Nephron progenitor cell (in vitro differentiated cells): Measurements from ENCODE around the gene TMEM225.

ENCODE experiments used
- DNase-seq: peaks from one replicate; pipeline ENCODE4 v3.0.0; 2021
- H3K27ac Mint-ChIP-seq: 2 replicates; pipeline ENCODE4 v1.8.0; 2021; ENCODE audit warnings: mild to moderate bottlenecking, moderate library complexity, mixed read lengths
- H3K27me3 Mint-ChIP-seq: 2 replicates; pipeline ENCODE4 v1.8.0; 2021; ENCODE audit warnings: mild to moderate bottlenecking, low read depth, mixed read lengths; ENCODE audit not compliant: poor library complexity
- H3K36me3 Mint-ChIP-seq: 2 replicates; pipeline ENCODE4 v1.8.0; 2021; ENCODE audit warnings: low read depth, mixed read lengths
- H3K4me1 Mint-ChIP-seq: 2 replicates; pipeline ENCODE4 v1.8.0; 2021; ENCODE audit warnings: mixed read lengths
- H3K4me3 Mint-ChIP-seq: 2 replicates; pipeline ENCODE4 v1.8.0; 2021; ENCODE audit warnings: mild to moderate bottlenecking, moderate library complexity, mixed read lengths
- H3K9me3 Mint-ChIP-seq: 2 replicates; pipeline ENCODE4 v1.8.0; 2021; ENCODE audit warnings: mild to moderate bottlenecking, moderate library complexity, mixed read lengths
- CTCF ChIP-seq: fragments of 200-600 bp; sonication (generic); IDR thresholded peaks from 2 replicates; pipeline ENCODE4 v1.5.0; 2021; ENCODE audit warnings: antibody characterized with exemption

Gene TMEM225

DNA sequence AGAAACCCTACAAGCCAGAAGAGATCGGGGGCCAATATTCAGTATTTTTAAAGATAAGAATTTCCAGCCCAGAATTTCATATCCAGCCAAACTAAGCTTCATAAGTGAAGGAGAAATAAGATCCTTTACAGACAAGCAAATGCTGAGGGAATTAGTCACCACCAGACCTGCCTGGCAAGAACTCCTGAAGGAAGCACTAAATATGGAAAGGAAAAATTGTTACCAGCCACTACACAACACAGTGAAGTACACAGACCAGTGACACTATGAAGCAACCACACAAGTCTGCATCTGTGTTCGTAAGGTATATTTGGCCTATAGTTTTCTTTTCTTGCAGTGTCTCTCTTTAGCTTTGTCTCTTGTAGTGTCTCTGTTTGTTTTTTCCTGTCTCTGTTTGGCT is 29.0 kb downstream of the TMEM225 start:
- H3K9me3 Mint-ChIP-seq: peaks cover 16% of the 10 kb centered on the region
- no peaks in the 10 kb centered on the region for H3K36me3 Mint-ChIP-seq
- no peaks in the 10 kb centered on the region for H3K4me1 Mint-ChIP-seq
- no peak overlapping the region for H3K4me3 Mint-ChIP-seq
- no peak for TF ChIP-seq CTCF
- H3K27ac Mint-ChIP-seq: no peak overlapping the region
- DNase-seq: no peak
- H3K27me3 Mint-ChIP-seq: peaks cover 2% of the 10 kb centered on the region

- Mint-ChIP-seq H3K4me1 (no peaks in the 10 kb centered on the region), H3K4me3 (no peak overlapping the region), H3K27me3 (peaks cover 7% of the 10 kb centered on the region), H3K36me3 (no peaks in the 10 kb centered on the region), H3K27ac (no peak overlapping the region), H3K9me3 (peaks cover 16% of the 10 kb centered on the region)
- no peak for DNase-seq
- TF ChIP-seq CTCF: no peak
Observed at GRCh38 chr11:123853038-123853437, 32.4 kb downstream of the TMEM225 start.

GRCh38 chr11:123852321-123852720 is 33.1 kb downstream of the TMEM225 start:
- no peak overlapping the region for H3K4me3 Mint-ChIP-seq
- peaks cover 8% of the 10 kb centered on the region for H3K27me3 Mint-ChIP-seq
- H3K4me1 Mint-ChIP-seq: no peaks in the 10 kb centered on the region
- no peak for DNase-seq
- TF ChIP-seq CTCF: no peak
- H3K36me3 Mint-ChIP-seq: no peaks in the 10 kb centered on the region
- no peak overlapping the region for H3K27ac Mint-ChIP-seq
- H3K9me3 Mint-ChIP-seq: peaks cover 16% of the 10 kb centered on the region

GRCh38 chr11:123851110-123851509 is 34.4 kb downstream of the TMEM225 start:
- Mint-ChIP-seq H3K4me3 (no peak overlapping the region), H3K36me3 (no peaks in the 10 kb centered on the region), H3K27me3 (peaks cover 8% of the 10 kb centered on the region), H3K9me3 (peaks cover 10% of the 10 kb centered on the region), H3K27ac (no peak overlapping the region), H3K4me1 (no peaks in the 10 kb centered on the region)
- TF ChIP-seq CTCF: no peak
- DNase-seq: no peak

- H3K36me3 Mint-ChIP-seq: no peaks in the 10 kb centered on the region
- TF ChIP-seq CTCF: no peak
- no peak overlapping the region for H3K4me3 Mint-ChIP-seq
- no peaks in the 10 kb centered on the region for H3K27me3 Mint-ChIP-seq
- no peaks in the 10 kb centered on the region for H3K9me3 Mint-ChIP-seq
- H3K27ac Mint-ChIP-seq: no peak overlapping the region
- no peak for DNase-seq
- H3K4me1 Mint-ChIP-seq: peaks cover 8% of the 10 kb centered on the region
Observed at GRCh38 chr11:123841174-123841573, 44.3 kb downstream of the TMEM225 start.

DNA sequence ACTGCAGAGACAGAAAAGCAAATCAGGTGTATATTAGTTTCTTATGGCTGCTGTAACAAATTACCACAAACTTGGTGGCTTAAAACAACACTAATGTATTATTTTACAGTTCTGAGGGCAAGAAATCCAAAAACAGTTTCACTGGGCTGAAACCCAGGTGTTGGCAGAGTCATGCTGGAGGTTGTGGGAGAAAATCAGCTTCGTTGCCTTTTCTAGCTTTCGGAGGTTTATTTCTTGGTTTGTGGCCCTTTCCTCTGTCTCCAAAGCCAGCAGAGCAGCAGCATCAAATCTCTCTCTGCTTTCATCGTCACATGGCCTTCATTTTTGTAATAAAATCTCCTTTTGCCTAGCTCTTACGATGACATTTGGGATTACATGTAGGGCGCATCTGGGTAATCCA is 46.3 kb downstream of the TMEM225 start:
- Mint-ChIP-seq H3K36me3 (no peaks in the 10 kb centered on the region), H3K9me3 (no peaks in the 10 kb centered on the region)
- TF ChIP-seq CTCF: no peak

More for the DNA sequence above, 46.3 kb downstream of the TMEM225 start:
- no peak overlapping the region for H3K4me3 Mint-ChIP-seq
- H3K4me1 Mint-ChIP-seq: peaks cover 8% of the 10 kb centered on the region
- H3K27me3 Mint-ChIP-seq: no peaks in the 10 kb centered on the region
- H3K27ac Mint-ChIP-seq: no peak overlapping the region
- no peak for DNase-seq
